H1 (cell line): Measurements from ENCODE around the gene ARMH2. TPM values are rescaled to one million over a fixed set of nuclear protein-coding genes. Genes with fewer than 3 reads are reported as not detected.

Experiments used
- CTCF ChIA-PET: fragments of 300-600 bp; sonication (Branson Sonifier 250); formaldehyde crosslinking; loops from one replicate; lab custom pipeline; 2021; ENCODE audit not compliant: partially characterized antibody; lab: Charles Lee
- POLR2A ChIA-PET: fragments of 300-600 bp; sonication (Branson Sonifier 250); formaldehyde crosslinking; loops from one replicate; lab custom pipeline; 2021; ENCODE audit warnings: inconsistent platforms; ENCODE audit not compliant: partially characterized antibody; lab: Charles Lee
- DNase-seq, 2 experiments: peaks; one replicate each; pipeline versions ENCODE4 v3.0.0 to v3.0.0-alpha.2; 2010 to 2022; ENCODE audit warnings: low spot score in 2 of 2, low read depth in 1 of 2, mixed read lengths in 1 of 2
- FAIRE-seq: peaks from 2 replicates; lab custom pipeline; 2011; peaks lifted over from hg19 to GRCh38; lab: Jason Lieb, UNC
- H2AFZ ChIP-seq: 2 replicates; pipeline ENCODE4 v1.8.1; 2012; ENCODE audit warnings: low read length, inconsistent platforms
- H2AK5ac ChIP-seq: 2 replicates; pipeline ENCODE4 v1.6.1; 2013; ENCODE audit warnings: low read depth, low read length
- H2BK120ac ChIP-seq: replicated peaks from 2 replicates; pipeline ENCODE3; 2013; ENCODE audit warnings: low read depth, low read length, inconsistent platforms
- H2BK12ac ChIP-seq: 2 replicates; pipeline ENCODE4 v1.6.1; 2013; ENCODE audit warnings: low read depth, low read length
- H2BK15ac ChIP-seq: 2 replicates; pipeline ENCODE4 v1.6.1; 2013; ENCODE audit warnings: low read length
- H2BK20ac ChIP-seq: 2 replicates; pipeline ENCODE4 v1.6.1; 2013; ENCODE audit warnings: low read length
- H2BK5ac ChIP-seq: 2 replicates; pipeline ENCODE4 v1.6.1; 2013; ENCODE audit warnings: low read depth, low read length
- H3K14ac ChIP-seq: 2 replicates; pipeline ENCODE4 v1.6.1; 2013; ENCODE audit warnings: inconsistent platforms; ENCODE audit not compliant: insufficient read length
- H3K18ac ChIP-seq: 2 replicates; pipeline ENCODE4 v1.6.1; 2013; ENCODE audit warnings: low read length; ENCODE audit errors: extremely low read depth
- H3K23ac ChIP-seq: 2 replicates; pipeline ENCODE4 v1.6.1; 2013; ENCODE audit warnings: inconsistent platforms; ENCODE audit not compliant: insufficient read length
- H3K23me2 ChIP-seq: 2 replicates; pipeline ENCODE4 v1.6.1; 2013; ENCODE audit warnings: low read depth, low read length
- H3K27ac ChIP-seq: 2 replicates; pipeline ENCODE4 v1.6.1; 2011; ENCODE audit warnings: low read depth, low read length, inconsistent platforms
- H3K27me3 ChIP-seq, 4 experiments: replicated peaks in 1 of 4; 1 replicate in 1 of 4; 2 replicates in 3 of 4; pipeline versions ENCODE4 v1.6.1 to v1.8.1; 2011 to 2013; ENCODE audit warnings: low read length in 3 of 4, mild to moderate bottlenecking in 3 of 4, inconsistent platforms in 2 of 4, mixed read lengths in 2 of 4, moderate library complexity in 1 of 4; ENCODE audit not compliant: control insufficient read depth in 3 of 4, insufficient read depth in 3 of 4; ENCODE audit errors: extremely low read depth in 1 of 4
- H3K36me3 ChIP-seq, 4 experiments: 2 replicates each; pipeline versions ENCODE4 v1.6.1 to v1.8.1; 2011 to 2013; ENCODE audit warnings: mild to moderate bottlenecking in 4 of 4, low read length in 3 of 4, moderate library complexity in 2 of 4, control low read depth in 1 of 4, inconsistent platforms in 1 of 4; ENCODE audit not compliant: insufficient read depth in 4 of 4, control insufficient read depth in 2 of 4
- H3K4ac ChIP-seq: replicated peaks from 2 replicates; pipeline ENCODE3; 2013; ENCODE audit warnings: low read length, low read depth, mixed read lengths, inconsistent platforms; ENCODE audit not compliant: insufficient read length
- H3K4me1 ChIP-seq, 4 experiments: replicated peaks in 1 of 4; 1 replicate in 1 of 4; 2 replicates in 3 of 4; pipeline versions ENCODE4 v1.6.1 to v1.8.1; 2011 to 2013; ENCODE audit warnings: low read length in 3 of 4, inconsistent platforms in 2 of 4, mixed read lengths in 1 of 4; ENCODE audit not compliant: insufficient read depth in 4 of 4, control insufficient read depth in 3 of 4
- H3K4me2 ChIP-seq, 2 experiments: 2 replicates each; pipeline versions ENCODE4 v1.6.1 to v1.8.1; 2011 to 2013; ENCODE audit warnings: low read depth in 2 of 2, low read length in 2 of 2, control low read depth in 1 of 2, inconsistent platforms in 1 of 2, mild to moderate bottlenecking in 1 of 2; ENCODE audit not compliant: insufficient read depth in 1 of 2
- H3K4me3 ChIP-seq, 4 experiments: fragments of 200-600, 300-600 bp in 1 of 4; sonication (generic), shearing (Covaris generic), sonication (Bioruptor Twin) in 1 of 4; 2 replicates each; pipeline versions ENCODE4 v1.5.1 to v1.8.1; 2011 to 2016; ENCODE audit warnings: low read length in 4 of 4, low read depth in 3 of 4, control low read depth in 2 of 4, inconsistent platforms in 2 of 4, mild to moderate bottlenecking in 2 of 4, mixed read lengths in 1 of 4, moderate library complexity in 1 of 4; ENCODE audit not compliant: insufficient read depth in 2 of 4; ENCODE audit errors: extremely low read depth in 1 of 4
- H3K56ac ChIP-seq: replicated peaks from 2 replicates; pipeline ENCODE3; 2013; ENCODE audit warnings: low read depth, mild to moderate bottlenecking, mixed read lengths, low read length, inconsistent platforms; ENCODE audit not compliant: insufficient read length
- H3K79me1 ChIP-seq: 2 replicates; pipeline ENCODE4 v1.6.1; 2013; ENCODE audit warnings: low read depth, low read length, control low read depth
- H3K79me2 ChIP-seq, 2 experiments: 2 replicates each; pipeline versions ENCODE4 v1.6.1 to v1.8.1; 2012 to 2013; ENCODE audit warnings: low read length in 2 of 2, mild to moderate bottlenecking in 2 of 2, inconsistent platforms in 1 of 2; ENCODE audit not compliant: insufficient read depth in 2 of 2, control insufficient read depth in 1 of 2
- H3K9ac ChIP-seq, 4 experiments: replicated peaks in 1 of 4; 1 replicate in 1 of 4; 2 replicates in 3 of 4; pipeline versions ENCODE4 v1.6.1 to v1.8.1; 2011 to 2013; ENCODE audit warnings: low read depth in 3 of 4, low read length in 3 of 4, control low read depth in 2 of 4, mild to moderate bottlenecking in 2 of 4, moderate library complexity in 2 of 4, inconsistent platforms in 1 of 4; ENCODE audit errors: extremely low read depth in 1 of 4
- H3K9me3 ChIP-seq, 2 experiments: 2 replicates each; pipeline versions ENCODE4 v1.6.1 to v1.8.1; 2012 to 2013; ENCODE audit warnings: mild to moderate bottlenecking in 2 of 2, moderate library complexity in 2 of 2, control low read depth in 1 of 2, inconsistent platforms in 1 of 2, low read depth in 1 of 2, low read length in 1 of 2, mixed read lengths in 1 of 2; ENCODE audit not compliant: insufficient read depth in 2 of 2
- H4K20me1 ChIP-seq, 2 experiments: replicated peaks in 1 of 2; 2 replicates each; pipeline versions ENCODE3 to v1.8.1; 2011 to 2013; ENCODE audit warnings: inconsistent platforms in 2 of 2, low read length in 2 of 2, mild to moderate bottlenecking in 1 of 2; ENCODE audit not compliant: insufficient read depth in 2 of 2, control insufficient read depth in 1 of 2
- H4K5ac ChIP-seq: 2 replicates; pipeline ENCODE4 v1.6.1; 2013; ENCODE audit warnings: low read length, low read depth, mixed read lengths, inconsistent platforms; ENCODE audit not compliant: insufficient read length
- H4K8ac ChIP-seq: 2 replicates; pipeline ENCODE4 v1.8.0; 2013; ENCODE audit warnings: mild to moderate bottlenecking, moderate library complexity, low read length, inconsistent platforms; ENCODE audit not compliant: insufficient read depth; ENCODE audit errors: extremely low read depth
- H4K91ac ChIP-seq: replicated peaks from 2 replicates; pipeline ENCODE3; 2013; ENCODE audit warnings: low read length, mixed read lengths, inconsistent platforms; ENCODE audit not compliant: insufficient read length
- CHD2 ChIP-seq: IDR thresholded peaks from 2 replicates; pipeline ENCODE4 v1.6.1; 2012; ENCODE audit warnings: low read length, improper control_type of control experiment
- FOSL1 ChIP-seq: IDR thresholded peaks from 2 replicates; pipeline ENCODE4 v1.6.1; 2011; ENCODE audit warnings: mild to moderate bottlenecking, low read depth, low read length, moderate library complexity; ENCODE audit not compliant: insufficient read depth
- HDAC2 ChIP-seq, 2 experiments: fragments of 300-600 bp in 1 of 2; sonication (generic) in 1 of 2; IDR thresholded peaks; 2 replicates each; pipeline ENCODE4 v1.6.1; 2011 to 2012; ENCODE audit warnings: low read depth in 2 of 2, low read length in 2 of 2, mild to moderate bottlenecking in 2 of 2, moderate library complexity in 2 of 2, borderline replicate concordance in 1 of 2, inconsistent platforms in 1 of 2
- KDM5A ChIP-seq: fragments of 200-600 bp; IDR thresholded peaks from 2 replicates; pipeline ENCODE4 v1.7.1; 2012; ENCODE audit warnings: mild to moderate bottlenecking, low read length, inconsistent platforms, mixed read lengths
- NRF1 ChIP-seq: IDR thresholded peaks from 2 replicates; pipeline ENCODE4 v1.6.1; 2011; ENCODE audit warnings: mild to moderate bottlenecking, low read depth, low read length, improper control_type of control experiment
- RBBP5 ChIP-seq: IDR thresholded peaks from 2 replicates; pipeline ENCODE4 v1.7.1; 2012; ENCODE audit warnings: low read depth, mild to moderate bottlenecking, inconsistent platforms, low read length, moderate library complexity, borderline replicate concordance
- SIRT6 ChIP-seq: IDR thresholded peaks from one replicate; pipeline ENCODE4 v1.7.1; 2012; ENCODE audit warnings: low read length, inconsistent platforms
- SIX5 ChIP-seq: IDR thresholded peaks from 2 replicates; pipeline ENCODE4 v1.6.1; 2011; ENCODE audit warnings: mild to moderate bottlenecking, low read depth, low read length
- SP1 ChIP-seq: IDR thresholded peaks from 2 replicates; pipeline ENCODE4 v1.6.1; 2011; ENCODE audit warnings: low read depth, low read length
- SP2 ChIP-seq: IDR thresholded peaks from 2 replicates; pipeline ENCODE4 v1.6.1; 2012; ENCODE audit warnings: mild to moderate bottlenecking, low read length, inconsistent platforms
- TBP ChIP-seq: IDR thresholded peaks from 2 replicates; pipeline ENCODE4 v1.6.1; 2011; ENCODE audit warnings: low read depth, low read length, improper control_type of control experiment
- YY1 ChIP-seq: IDR thresholded peaks from 2 replicates; pipeline ENCODE4 v1.6.1; 2011; ENCODE audit warnings: low read depth, mild to moderate bottlenecking, low read length
- WGBS, 2 experiments: shearing (Covaris generic) in 1 of 2; methylation state at CpG; one replicate each; pipeline versions ENCODE4 v1.1.6 to v1.1.7; 2013 to 2015; ENCODE audit warnings: low lambda C conversion rate in 2 of 2, mixed read lengths in 2 of 2, inconsistent platforms in 1 of 2, low coverage in 1 of 2, missing lambda C conversion rate in 1 of 2; ENCODE audit not compliant: insufficient replicate concordance in 2 of 2, insufficient coverage in 1 of 2, insufficient read length in 1 of 2; ENCODE audit errors: extremely low coverage in 1 of 2, missing lambda C conversion rate in 1 of 2; 5-methylcytosine and 5-hydroxymethylcytosine counted together
- polyA plus RNA-seq, 7 experiments: library from polyadenylated mRNA; depleted of rRNA in 3 of 7; stranded (reverse) in 5 of 7; unstranded in 2 of 7; fragments of >200 nt in 5 of 7; fragments of 200-250 nt in 2 of 7; gene quantifications; 1 replicate in 5 of 7; 2 replicates in 1 of 7; 4 replicates in 1 of 7; pipeline versions ENCODE4 v1.2.1 to v1.2.3, GENCODE V29; 2011 to 2013; ENCODE audit warnings: missing spikeins in 2 of 7, mixed read lengths in 2 of 7
- total RNA-seq: library from RNA; stranded (reverse); fragmentation: NEBNext Ultra II Directional; extraction: Animal tissue kit (Norgen Biotek cat#: 25700); gene quantifications from 2 replicates; pipeline ENCODE4 v1.2.1, GENCODE V29; 2021
- TF ChIP-seq, protein P1 (sequence below): IDR thresholded peaks from 2 replicates; pipeline ENCODE4 v1.6.1; 2012; ENCODE audit warnings: inconsistent platforms

Gene ARMH2
- total and polyA plus RNA-seq, 2 of the 8 experiments (the other 6 are each of a cell fraction or from before 2014, with no cell fraction given) = not detected

DNA sequence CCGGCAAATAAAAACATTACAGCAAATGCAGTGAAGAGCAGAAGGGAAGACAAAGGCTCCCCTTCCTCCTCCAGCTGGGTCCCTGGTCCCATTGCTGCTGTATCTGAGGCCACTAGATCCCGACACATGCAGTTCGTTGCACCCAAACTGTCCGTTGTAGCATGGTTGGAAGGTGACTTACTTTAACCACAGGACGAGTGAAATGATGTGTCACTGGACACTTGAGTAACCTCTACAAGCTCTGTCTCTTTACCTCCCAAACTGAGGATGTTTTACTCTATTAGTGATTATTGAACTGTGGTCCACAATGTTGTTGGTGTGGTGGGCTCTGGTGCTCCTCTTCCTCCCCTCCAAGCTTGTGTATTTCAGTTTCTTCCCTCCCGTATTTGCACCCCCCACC is 46.2 kb upstream of the ARMH2 start:
- Histone ChIP-seq H2AK5ac (no peak overlapping the region), H3K4me3 (no peak overlapping the region), H3K23me2 (no peaks in the 10 kb centered on the region), H3K56ac (no peak overlapping the region), H3K27me3 (no peaks in the 10 kb centered on the region), H4K91ac (no peak overlapping the region), H3K14ac (no peak overlapping the region), H4K20me1 (no peaks in the 10 kb centered on the region), H3K79me1 (no peaks in the 10 kb centered on the region; the same call in 1 of the 2 replicates), H3K79me2 (no peaks in the 10 kb centered on the region), H4K5ac (no peak overlapping the region), H3K4me2 (no peak overlapping the region), H2BK20ac (no peak overlapping the region), H4K8ac (no peak overlapping the region; the same call in 1 of the 2 replicates), H2AFZ (no peak overlapping the region), H3K4me1 (no peaks in the 10 kb centered on the region), H3K27ac (no peak overlapping the region), H3K9me3 (no peaks in the 10 kb centered on the region), H3K23ac (no peak overlapping the region), H2BK5ac (no peak overlapping the region), H2BK15ac (no peak overlapping the region), H2BK12ac (no peak overlapping the region), H3K18ac (no peak overlapping the region), H3K9ac (no peak overlapping the region), H2BK120ac (no peak overlapping the region), H3K36me3 (peaks cover 2 to 39% (median 8%) of the 10 kb centered on the region in 4 experiments; a peak in 5 of 8 replicates), H3K4ac (no peak overlapping the region)
- DNase-seq (no peak), FAIRE-seq (no peak)
- ChIA-PET POLR2A (interaction anchor here (1.0 kb wide), 1 partner anchor 21 kb away, joined by 6 read pairs; no protein-coding TSS in a partner anchor), CTCF (interaction anchor here (0.8 to 3.0 kb wide), 11 partner anchors 12 to 183 kb away, joined by 3 to 17 read pairs (median 4); no protein-coding TSS in a partner anchor)
- WGBS, 2 experiments = 86% methylated on average over 6 of the region's 6 CpGs; no CpG with 5 or more reads in 1 of the 2 experiments
- TF ChIP-seq YY1 = no peak
- no peak for TF ChIP-seq HDAC2 (IDR thresholded peaks at IDR 0.05; ENCODE audit: borderline replicate concordance in 1 of 2, low read depth in 2 of 2, low read length in 2 of 2)
- TF ChIP-seq, protein P1, sequence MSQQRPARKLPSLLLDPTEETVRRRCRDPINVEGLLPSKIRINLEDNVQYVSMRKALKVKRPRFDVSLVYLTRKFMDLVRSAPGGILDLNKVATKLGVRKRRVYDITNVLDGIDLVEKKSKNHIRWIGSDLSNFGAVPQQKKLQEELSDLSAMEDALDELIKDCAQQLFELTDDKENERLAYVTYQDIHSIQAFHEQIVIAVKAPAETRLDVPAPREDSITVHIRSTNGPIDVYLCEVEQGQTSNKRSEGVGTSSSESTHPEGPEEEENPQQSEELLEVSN = no peak
- no peak for TF ChIP-seq TBP
- TF ChIP-seq CHD2 = no peak
- no peak for TF ChIP-seq RBBP5
- no peak for TF ChIP-seq KDM5A
- TF ChIP-seq NRF1 = no peak
- no peak for TF ChIP-seq SP2
- TF ChIP-seq SIX5 = no peak
- TF ChIP-seq SP1 = no peak
- no peak for TF ChIP-seq FOSL1
- no peak for TF ChIP-seq SIRT6
